Peyer's patch (tissue), 4 donors: ENCODE results near the gene FCER1A. TPM values are rescaled to one million over a fixed set of nuclear protein-coding genes. Genes with fewer than 3 reads are reported as not detected.
"Not testable (repeated sequence)": the region's sequence is repeated elsewhere in the genome, so short reads cannot be mapped to it uniquely, and the experiment has no call there.

Source experiments
- DNase-seq, 3 donors: peaks; one replicate each; pipeline ENCODE4 v3.0.0-alpha.2; 2017 to 2019
- H3K27ac ChIP-seq, 4 donors: fragments of 200-600 bp; sonication (generic); one replicate each; pipeline ENCODE4 v1.5.1; 2016 to 2019
- H3K27me3 ChIP-seq, 2 donors: fragments of 200-600 bp; sonication (generic); one replicate each; pipeline ENCODE4 v1.5.1; 2019
- H3K36me3 ChIP-seq, 3 donors: fragments of 200-600 bp; sonication (generic); one replicate each; pipeline ENCODE4 v1.5.1; 2016 to 2019
- H3K4me1 ChIP-seq, 4 donors: fragments of 200-600 bp; sonication (generic); one replicate each; pipeline ENCODE4 v1.5.1; 2016 to 2019
- H3K4me3 ChIP-seq, 4 donors: fragments of 200-600 bp; sonication (generic); 1 replicate in 3 of 4; 2 replicates in 1 of 4; pipeline ENCODE4 v1.5.1; 2016 to 2019; ENCODE audit warnings: mild to moderate bottlenecking in 1 of 4
- H3K9me3 ChIP-seq, 4 donors: fragments of 200-600 bp; sonication (generic); one replicate each; pipeline ENCODE4 v1.5.1; 2016 to 2019; ENCODE audit warnings: mild to moderate bottlenecking in 1 of 4
- POLR2A ChIP-seq, 2 donors: fragments of 450-650 bp; IDR thresholded peaks; one replicate each; pipeline ENCODE4 v1.5.1; 2017; ENCODE audit warnings: antibody characterized with exemption in 2 of 2, mild to moderate bottlenecking in 2 of 2, moderate library complexity in 2 of 2
- total RNA-seq, 4 donors: library from RNA; depleted of rRNA; stranded (reverse); fragments of >200 nt; gene quantifications; one replicate each; pipeline ENCODE4 v1.1.0, GENCODE V29; 2016
- TF ChIP-seq, protein P1 (sequence below), 6 experiments: fragments of 450-650 bp in 4 of 6; fragments of 200-600 bp in 2 of 6; sonication (generic) in 1 of 6; IDR thresholded peaks; one replicate each; pipeline ENCODE4 v1.5.1; 2017 to 2019; ENCODE audit warnings: antibody characterized with exemption in 6 of 6, mild to moderate bottlenecking in 3 of 6, moderate library complexity in 1 of 6

FCER1A gene
- total RNA-seq, 4 donors from 2014 or later = 1.5 TPM; not detected in 3

DNA sequence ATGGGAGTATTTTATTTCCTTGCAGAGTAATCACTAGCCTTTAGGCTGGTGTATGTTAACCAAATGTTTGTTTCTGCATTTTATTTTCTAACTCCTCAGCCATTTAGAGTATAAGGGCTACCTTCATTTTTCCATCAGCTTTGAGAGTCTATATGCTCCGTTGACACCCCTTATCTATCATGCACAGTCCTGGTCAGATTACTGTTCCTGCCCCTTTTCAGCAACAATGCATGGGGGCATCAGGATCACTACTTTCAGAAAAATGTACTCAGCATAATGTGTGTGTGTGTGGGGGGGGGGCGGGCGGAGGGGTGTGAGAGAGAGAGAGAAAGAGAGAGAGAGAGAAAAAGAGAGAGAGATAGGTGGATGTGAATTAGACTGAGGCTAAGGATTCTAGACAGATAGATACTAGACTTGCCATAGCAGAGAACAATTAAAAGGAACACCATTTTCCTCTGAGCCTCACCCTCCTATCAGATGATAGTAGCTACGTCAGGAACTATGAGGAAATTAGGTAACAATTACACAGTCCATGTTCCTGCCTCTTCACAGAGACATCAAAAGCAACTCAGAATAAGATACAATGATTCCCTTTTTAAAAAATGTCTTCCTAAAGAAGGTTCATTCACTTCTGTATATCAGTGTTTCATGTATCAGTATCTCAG, 40.8 kb downstream of the FCER1A start:
- Histone ChIP-seq H3K36me3 (no peaks in the 10 kb centered on the region), H3K4me1 (no peaks in the 10 kb centered on the region), H3K9me3 (no peaks in the 10 kb centered on the region), H3K27ac (no peak overlapping the region), H3K27me3 (no peaks in the 10 kb centered on the region), H3K4me3 (no peak overlapping the region)
- TF ChIP-seq POLR2A (IDR thresholded peaks at IDR 0.05) = no peak
- TF ChIP-seq, protein P1, sequence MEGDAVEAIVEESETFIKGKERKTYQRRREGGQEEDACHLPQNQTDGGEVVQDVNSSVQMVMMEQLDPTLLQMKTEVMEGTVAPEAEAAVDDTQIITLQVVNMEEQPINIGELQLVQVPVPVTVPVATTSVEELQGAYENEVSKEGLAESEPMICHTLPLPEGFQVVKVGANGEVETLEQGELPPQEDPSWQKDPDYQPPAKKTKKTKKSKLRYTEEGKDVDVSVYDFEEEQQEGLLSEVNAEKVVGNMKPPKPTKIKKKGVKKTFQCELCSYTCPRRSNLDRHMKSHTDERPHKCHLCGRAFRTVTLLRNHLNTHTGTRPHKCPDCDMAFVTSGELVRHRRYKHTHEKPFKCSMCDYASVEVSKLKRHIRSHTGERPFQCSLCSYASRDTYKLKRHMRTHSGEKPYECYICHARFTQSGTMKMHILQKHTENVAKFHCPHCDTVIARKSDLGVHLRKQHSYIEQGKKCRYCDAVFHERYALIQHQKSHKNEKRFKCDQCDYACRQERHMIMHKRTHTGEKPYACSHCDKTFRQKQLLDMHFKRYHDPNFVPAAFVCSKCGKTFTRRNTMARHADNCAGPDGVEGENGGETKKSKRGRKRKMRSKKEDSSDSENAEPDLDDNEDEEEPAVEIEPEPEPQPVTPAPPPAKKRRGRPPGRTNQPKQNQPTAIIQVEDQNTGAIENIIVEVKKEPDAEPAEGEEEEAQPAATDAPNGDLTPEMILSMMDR (IDR thresholded peaks at IDR 0.05) = no peak
- DNase-seq = no peak

DNA sequence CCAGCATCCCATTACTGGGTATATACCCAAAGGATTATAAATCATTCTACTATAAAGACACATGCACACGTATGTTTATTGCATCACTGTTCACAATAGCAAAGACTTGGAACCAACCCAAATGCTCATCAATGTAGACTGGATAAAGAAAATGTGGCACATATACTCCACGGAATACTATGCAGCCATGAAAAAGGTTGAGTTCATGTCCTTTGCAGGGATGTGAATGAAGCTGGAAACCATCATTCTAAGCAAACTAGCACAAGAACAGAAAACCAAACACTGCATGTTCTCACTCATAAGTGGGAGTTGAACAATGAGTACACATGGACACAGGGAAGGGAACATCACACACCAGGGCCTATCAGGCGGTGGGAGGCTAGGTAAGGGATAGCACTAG, 47.2 kb downstream of the FCER1A start:
- H3K9me3 ChIP-seq, H3K36me3 ChIP-seq, DNase-seq: not testable (repeated sequence)

DNA sequence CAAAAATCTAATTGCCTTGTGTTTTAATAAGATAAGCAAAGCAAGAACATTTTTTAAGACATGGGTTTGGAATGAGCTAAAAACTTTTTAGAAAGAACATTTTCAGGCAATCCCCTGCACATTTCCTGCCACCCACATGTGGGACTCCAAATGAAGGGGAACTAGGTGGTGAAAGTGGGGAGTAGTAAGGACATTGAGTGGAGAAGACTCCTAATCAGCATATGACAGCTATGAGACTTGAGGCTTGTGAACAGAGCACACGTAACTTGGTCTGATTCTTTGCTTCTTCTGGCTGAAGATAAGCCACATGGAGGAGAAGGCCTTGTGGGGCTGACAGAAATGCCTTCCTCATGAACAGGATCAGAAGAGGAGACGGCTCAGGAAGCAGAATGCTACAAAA, 50.3 kb downstream of the FCER1A start:
- Histone ChIP-seq H3K4me1 (no peaks in the 10 kb centered on the region), H3K4me3 (no peak overlapping the region), H3K36me3 (no peaks in the 10 kb centered on the region), H3K27ac (no peak overlapping the region), H3K27me3 (no peaks in the 10 kb centered on the region), H3K9me3 (no peaks in the 10 kb centered on the region)
- no peak for TF ChIP-seq POLR2A (IDR thresholded peaks at IDR 0.05)
- TF ChIP-seq, protein P1 (IDR thresholded peaks at IDR 0.05) = no peak
- DNase-seq = no peak

More for the DNA sequence above, 47.2 kb downstream of the FCER1A start:
- not testable (repeated sequence) for H3K27me3 ChIP-seq, H3K4me3 ChIP-seq, H3K27ac ChIP-seq, H3K4me1 ChIP-seq

Other genes with a start within 250 kb of the FCER1A start
- 100 to 1,000 TPM in 1 of 4 donors, 1 to 10 TPM in 3; 1.5 to 170 (median 6.4) TPM for gene AIM2, start 225.6 kb upstream of the FCER1A start, total RNA-seq
- gene CADM3, start 130.7 kb upstream of the FCER1A start, total RNA-seq = 10 to 100 TPM in 1 of 4 donors, 1 to 10 TPM in 3; 2.1 to 19.8 (median 8.1) TPM
- 10 to 100 TPM in 3 of 4 donors, 1 to 10 TPM in 1; 5.4 to 51.2 (median 21.5) TPM for gene ACKR1, start 97.5 kb upstream of the FCER1A start, total RNA-seq
- not detected for gene OR10J4, start 129.9 kb downstream of the FCER1A start, total RNA-seq
- gene OR10J1, start 137.4 kb downstream of the FCER1A start, total RNA-seq = not detected
- not detected for gene OR10J5, start 233.7 kb downstream of the FCER1A start, total RNA-seq